GM19397 (cell line): ENCODE measurements around the gene C17orf75.

Experiments
- ATAC-seq: cut with Tn5 transposase; IDR thresholded peaks from one replicate; pipeline ENCODE4 v1.9.1; 2021; ENCODE audit warnings: mild to moderate bottlenecking, moderate library complexity; ENCODE audit not compliant: unreplicated experiment

Gene C17orf75

DNA sequence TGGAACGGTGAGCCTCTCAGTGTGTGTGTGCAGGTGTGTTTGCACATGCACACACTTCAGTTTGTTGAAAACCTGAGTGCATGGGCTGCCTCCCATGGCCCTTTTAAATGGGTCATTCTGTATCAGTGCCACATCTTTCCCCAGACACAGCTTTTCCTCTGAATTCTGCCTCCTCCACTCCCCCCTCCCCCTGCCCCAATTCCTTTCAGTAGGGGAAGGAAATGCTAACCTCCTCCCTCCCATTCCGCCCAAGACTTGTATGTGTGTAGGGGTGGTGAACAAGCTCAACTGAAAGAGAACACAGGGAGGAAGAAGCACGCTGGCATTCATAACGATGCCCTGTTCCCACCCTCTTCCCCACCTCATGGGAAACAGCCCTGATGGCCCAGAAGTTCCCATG lies 34.3 kb downstream of the C17orf75 start:
- no peak for ATAC-seq

DNA sequence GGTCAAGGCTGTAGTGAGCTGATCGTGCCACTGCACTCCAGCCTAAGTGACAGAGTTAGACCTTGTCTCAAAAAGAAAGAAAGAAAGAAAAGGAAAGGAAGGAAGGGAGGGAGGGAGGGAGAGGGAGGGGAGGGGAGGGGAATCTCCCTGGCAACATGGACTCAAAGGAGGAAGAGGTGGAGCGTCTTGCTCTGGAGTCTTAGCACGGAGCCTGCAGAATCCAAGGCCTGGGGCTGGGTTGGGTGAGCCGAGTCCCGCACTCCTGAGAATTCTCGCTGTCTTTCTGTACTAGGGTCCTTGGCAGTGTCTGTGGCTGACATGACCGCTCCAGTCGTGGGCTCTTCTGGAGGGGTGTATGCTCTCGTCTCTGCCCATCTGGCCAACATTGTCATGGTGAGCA lies 36.9 kb downstream of the C17orf75 start:
- ATAC-seq = no peak

DNA sequence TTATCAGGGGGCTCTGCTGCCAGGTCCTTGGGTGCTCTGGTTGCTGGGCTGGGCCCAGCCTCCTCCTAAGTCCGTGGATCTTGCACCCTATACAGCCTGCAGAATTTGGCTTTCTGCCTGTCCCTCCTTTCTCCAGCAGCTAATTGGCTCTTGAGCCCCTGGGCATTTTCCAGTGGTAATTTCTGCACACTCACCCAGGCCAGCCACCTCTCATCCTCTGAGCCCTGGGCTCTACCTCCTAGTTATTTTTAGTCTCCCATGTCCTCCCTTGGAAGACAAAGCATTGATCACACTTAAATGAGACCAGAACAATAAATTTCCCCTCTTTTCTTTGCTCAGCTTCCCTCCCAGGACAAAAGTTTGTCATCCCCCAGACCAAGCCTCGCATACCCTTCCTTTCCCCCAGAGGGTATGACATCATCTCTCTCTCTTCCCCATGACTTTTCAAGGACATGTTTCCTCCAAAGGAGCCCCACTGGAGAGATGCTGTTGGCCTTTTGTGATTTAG lies 38.1 kb downstream of the C17orf75 start:
- no peak for ATAC-seq

DNA sequence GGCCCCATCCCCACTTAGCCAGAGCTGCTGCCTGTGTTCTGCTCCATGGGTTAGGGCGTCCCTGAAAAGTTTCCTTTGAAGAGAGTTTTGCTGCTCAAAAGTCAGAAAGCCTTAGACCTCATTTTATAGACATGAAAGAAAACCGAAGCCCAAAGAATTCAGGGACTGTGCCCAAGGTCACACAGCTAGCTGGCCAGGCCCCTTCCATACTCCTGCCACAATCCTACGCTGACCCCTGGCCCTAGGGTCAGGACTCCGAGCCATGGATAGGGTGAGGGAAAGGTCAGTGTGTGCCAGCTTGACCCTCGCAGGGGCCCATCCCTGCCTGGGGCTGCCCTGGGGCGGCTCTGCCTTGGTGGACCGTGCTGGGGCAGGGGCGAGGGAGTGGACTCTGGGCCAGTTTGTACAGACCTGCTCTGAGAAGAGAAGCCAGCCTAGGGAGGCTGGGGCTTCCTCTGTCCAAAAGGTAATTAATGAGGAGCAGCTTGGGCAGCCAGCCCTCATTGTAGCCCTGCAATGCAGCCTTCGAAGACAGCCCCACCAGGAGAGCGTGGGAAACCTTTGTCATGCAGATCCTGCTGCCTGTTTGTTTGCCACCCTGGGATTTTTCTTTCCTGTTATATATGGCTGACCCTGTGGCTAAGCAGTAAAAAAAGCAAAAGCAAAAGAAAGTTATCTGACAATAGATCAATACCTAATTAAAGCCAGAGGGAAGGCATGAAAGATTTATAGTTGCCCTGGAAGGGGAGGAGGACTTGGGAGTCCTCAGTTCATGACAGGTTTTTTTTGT lies 38.9 kb downstream of the C17orf75 start:
- no peak for ATAC-seq

DNA sequence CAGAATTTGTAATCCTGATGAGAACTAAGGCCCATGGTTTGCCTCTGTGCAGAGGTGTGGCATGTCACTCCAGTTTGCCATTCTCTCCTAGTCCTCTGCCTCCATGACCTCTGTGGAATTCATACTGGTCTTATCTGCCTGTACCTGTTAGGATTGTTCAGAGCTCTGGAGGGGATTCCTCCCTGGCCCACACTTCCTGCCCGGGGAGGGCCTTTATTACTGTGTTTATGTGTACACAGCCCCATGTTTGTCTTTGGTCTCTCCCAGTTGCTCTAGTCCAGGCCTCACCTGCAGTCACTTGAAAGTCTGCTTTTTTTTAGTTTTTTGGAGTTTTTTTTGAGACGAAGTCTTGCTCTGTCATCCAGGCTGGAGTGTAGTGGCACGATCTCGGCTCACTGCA lies 39.9 kb downstream of the C17orf75 start:
- no peak for ATAC-seq

DNA sequence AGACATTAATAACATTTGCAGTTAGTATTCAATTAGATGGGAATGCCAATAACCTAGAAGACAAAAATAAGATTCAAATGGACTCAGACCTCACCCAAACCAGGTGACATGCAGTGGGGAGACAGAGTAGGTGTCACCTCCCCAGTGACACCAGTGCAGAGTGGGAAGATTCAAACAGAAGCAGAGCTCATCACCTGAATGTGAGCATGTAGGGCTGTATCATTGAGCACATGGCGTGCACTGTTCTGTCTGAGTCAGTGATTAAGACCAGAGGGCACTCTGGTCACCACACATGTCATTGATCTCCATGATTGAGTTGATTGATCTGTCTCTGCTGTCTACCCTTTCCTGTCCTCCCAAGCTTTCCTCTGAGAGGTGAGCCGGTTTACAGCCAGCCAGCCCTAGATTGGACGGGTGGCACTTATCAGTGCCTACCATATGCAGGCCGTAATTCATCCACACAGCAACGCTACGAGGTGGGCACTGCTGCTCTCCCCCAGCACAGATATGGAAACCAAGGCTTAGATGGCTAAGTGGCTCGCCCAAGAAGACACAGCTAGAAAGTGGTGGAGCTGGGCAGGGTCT lies 42.3 kb downstream of the C17orf75 start:
- no peak for ATAC-seq

DNA sequence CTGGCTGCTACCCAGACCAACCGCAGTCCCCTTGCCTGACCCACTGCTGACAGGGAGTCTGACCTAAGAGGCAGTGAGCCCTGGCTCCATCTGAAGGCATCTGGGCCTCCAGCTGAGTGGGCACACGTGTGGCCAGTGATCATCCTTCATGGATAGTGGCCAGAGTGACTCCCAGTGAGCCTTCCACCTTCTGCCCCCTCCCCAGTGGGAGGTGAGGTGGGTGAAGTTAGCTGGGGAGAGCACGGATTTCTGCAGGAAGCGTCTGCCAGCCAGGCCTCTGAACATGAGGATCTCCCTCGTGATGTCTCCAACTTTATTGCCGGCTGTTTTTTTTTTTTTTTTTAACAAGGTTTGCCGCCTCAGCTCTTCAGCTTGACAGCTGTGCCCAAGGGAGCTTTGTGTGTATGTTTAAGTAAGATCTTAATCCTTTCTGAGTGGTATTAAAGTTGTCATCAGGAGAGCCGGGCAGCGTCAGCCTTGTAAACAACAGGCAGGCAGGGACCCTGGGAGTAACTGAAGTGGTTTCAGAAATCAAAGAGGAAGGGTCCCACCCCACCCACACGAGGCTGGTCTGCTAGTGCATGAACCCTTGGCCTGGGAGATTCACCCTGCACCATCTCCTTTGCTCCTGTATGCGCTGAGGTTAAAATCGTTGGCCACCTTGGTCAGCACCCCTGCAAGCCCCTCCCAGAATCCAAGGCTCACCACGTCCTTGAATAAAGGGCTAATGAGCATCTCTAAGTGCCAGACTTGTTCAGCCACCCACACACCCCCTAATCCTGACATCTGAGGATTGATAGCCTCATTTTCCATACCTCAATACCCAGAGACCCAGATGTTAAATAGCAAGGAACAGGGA lies 43.0 kb downstream of the C17orf75 start:
- ATAC-seq = no peak

DNA sequence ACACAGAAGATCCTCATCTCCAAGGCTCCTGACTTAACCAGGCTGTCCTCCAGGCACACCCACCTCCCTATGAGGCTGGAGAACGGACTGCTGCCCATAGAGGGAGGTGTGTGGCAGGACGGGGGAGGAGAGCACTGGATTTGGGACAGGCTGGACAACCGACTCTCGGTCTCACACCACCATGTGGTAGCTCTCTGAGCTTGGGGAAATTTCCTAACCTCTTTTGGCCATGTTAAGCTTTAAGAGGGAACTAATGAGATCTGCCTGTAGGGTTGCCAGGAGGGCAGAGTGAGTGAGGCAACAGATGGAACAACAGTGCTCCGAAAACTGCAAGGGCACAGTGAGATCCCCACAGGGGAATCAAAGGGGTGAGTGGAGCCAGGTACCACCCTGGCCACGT lies 43.7 kb downstream of the C17orf75 start:
- no peak for ATAC-seq

DNA sequence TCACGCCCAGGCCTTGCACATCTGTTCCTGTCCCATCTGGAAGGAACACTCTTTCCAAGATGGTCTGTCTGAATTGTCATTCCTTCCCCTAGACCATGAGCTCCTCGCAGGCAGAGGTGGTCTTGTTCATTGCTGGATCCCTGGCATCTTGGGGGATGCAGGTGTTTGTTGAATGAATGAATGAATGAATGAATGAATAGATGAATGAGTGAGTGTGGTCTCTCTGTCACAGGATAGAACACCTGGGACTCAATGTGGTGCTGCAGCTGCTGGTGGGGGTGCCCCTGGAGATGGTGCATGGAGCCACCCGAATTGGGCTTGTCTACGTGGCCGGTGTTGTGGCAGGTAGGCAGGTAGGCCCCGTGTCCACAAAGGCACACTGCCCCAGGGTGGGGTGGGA lies 44.1 kb downstream of the C17orf75 start:
- no peak for ATAC-seq

DNA sequence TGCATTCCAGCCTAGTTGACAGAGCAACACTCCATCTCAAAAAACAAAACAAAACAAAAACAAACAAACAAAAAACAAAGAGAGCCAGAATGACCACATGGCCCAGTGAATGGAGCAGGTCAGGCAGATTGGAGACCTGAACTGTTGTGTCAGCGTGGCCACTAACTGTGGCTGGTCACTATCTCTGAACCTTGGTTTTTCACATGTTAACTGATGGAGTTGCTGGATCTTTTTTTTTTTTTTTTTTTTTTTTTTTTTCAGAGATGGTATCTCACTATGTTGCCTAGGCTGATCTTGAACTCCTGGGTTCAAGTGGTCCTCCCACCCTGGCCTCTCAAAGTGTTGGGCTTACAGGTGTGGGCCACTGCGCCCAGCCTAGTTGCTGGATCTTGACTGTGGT lies 44.5 kb downstream of the C17orf75 start:
- ATAC-seq = no peak

DNA sequence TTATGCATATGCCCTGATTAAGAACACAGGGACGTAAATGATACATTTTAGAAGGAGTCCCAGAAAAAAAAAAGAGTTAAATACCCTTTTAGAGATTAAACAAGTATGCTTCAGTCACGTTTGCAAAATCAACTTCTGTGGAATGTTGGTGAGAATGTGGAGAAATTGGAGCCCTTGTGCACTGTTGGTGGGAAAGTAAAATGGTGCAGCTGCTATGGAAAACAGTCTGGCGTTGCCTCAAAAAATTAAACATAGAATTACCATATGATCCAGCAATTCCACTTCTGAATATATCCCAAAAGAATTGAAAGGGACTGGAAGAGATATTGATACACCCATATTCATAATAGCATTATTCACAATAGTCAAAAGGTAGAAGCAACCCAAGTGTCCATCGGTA lies 49.9 kb downstream of the C17orf75 start:
- ATAC-seq = no peak

DNA sequence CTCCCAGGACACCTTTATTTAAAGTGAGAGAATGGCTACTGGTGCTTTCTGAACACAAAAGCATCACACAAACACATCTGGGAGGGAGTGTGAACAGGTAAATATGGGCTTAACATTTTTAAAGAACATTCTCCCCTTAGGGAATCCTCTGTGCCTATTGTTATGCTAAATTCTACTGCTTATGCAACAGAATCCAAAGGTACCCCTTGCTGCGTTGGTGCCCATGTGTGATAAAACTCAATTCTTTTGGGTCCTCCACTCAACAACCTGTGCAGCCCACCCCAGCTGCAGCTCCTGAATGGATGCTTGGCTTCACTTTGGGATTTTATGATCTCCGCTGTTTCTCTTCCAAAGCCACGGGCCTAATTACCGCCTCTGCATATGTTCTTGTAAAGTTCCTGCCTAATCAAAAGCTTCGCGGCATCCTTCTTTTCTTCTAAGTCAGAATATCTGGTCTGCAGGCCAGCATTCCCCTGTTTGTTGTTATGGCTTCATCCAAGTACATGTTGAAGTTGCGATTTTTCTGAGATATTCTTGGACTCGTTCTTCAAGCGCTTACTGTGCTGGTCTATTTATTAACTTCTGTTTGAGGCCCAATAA lies 52.4 kb downstream of the C17orf75 start:
- no peak for ATAC-seq

DNA sequence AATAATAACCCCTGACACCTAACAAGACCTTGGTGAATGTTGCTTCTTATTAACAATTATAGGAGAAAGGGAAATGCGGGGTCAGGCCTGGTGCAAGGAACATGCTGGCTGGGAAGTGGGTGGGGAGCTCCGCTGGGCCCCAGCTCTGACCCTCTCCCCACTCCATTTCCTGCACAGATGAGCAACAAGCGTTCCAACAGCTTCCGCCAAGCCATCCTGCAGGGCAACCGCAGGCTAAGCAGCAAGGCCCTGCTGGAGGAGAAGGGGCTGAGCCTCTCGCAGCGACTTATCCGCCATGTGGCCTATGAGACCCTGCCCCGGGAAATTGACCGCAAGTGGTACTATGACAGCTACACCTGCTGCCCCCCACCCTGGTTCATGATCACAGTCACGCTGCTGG lies 53.4 kb downstream of the C17orf75 start:
- ATAC-seq = no peak

DNA sequence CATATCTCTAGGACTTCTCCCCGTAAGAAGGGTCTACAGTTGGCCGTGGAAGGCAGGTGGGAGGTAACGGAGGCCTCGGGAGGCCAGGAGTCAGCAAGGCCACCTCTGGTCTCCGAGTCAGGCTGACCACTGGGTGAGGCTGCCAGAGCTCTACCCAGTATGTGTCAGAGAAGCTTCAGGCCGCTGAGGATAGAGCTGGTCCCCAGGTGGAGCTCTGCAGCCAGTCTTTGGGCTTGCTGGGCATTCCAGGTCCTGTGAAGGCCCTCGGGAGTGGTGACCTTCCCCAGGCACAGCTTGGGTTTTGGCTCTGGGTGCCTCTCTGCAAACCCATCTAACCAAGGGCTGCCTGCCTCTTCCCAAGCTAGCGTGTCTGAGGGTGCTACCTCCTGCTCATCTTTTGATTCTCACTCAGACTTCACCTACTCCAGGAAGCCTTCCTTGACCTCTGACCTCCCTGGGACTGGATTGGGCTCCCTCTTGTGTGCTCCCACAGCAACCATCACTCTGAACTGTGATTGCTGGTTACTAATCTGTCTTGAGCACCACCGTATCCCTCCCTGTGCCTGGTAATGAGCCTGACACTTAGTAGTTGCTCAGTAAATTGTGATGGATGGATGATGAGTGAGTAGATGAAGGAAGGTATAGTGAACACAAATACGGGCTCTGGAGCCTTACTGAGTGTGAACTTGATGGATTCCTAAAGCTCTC lies 54.0 kb downstream of the C17orf75 start:
- no peak for ATAC-seq

DNA sequence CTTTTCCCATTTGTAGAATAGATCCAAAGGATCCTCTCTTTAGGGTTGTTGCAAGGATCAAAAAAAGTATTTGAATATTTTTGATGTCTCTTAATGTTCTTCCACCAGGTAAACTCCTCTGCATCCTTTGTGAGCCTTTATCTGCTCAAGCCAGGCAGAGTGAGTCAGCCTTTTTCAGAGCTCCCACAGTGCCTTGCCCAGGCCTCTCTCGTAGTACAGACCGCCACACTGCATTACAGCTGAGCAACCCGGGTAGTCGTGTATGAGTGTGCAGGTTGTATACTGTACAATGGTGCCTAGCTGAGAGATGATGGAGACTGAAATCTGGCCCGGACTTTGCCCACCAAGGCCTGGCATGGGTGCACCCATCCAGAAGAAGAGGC lies 55.5 kb downstream of the C17orf75 start:
- ATAC-seq = no peak

DNA sequence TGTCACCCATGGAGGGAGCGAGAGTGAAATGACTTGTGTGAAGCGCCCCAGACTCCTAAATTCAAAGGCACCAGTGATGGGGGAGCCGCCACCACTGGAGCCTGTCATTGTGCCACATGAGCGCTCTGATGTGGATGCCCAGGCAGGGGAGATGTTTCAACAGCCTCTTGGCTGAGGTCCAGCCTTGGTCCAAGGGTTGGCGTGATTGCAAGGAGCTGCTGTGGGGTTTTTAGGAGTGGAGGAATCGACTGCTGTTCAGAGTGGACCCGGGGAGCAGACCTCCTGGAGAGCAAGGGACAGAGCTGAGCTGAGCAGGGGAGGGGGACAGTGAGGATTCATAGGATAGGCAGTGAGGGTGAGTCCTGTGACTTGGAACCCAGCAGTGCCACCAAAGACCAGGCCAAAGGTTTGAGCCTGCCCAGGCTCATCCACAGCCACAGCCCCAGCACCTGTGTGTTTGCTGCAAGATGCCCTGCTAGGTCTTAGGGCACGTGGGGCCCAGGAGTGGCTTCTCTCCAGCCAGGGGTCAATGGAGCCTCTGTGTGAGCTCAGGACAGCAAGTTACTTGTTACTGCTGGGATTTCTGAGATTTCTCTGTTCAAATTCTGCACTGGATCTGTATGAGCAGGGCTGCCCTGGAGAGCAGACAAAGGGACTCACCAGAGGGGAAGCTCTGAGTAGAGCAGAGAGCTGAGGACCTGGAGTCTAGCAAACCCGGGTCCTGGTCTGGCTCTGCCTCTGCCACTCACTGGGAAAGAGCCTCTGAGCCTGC lies 56.0 kb downstream of the C17orf75 start:
- ATAC-seq = no peak

DNA sequence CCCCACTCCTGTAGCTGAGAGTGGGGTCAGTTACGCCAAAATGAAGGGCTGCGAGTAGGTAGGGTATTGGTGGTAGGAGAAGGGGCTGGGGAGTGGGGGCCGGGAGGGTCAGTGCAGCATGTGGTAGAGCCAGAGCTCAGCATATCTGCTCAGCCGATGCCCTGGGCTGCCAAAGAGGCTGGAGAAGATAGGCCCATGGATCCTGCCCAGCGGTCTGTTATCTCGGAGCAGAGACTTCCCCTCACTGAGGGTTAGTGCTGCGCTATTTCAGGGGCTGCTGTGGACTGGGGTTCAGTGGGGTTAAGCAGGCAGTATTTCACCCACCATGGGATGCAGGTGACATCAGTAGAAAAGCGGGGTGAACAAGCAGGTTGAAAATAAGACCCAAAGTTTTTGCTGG lies 56.7 kb downstream of the C17orf75 start:
- no peak for ATAC-seq

DNA sequence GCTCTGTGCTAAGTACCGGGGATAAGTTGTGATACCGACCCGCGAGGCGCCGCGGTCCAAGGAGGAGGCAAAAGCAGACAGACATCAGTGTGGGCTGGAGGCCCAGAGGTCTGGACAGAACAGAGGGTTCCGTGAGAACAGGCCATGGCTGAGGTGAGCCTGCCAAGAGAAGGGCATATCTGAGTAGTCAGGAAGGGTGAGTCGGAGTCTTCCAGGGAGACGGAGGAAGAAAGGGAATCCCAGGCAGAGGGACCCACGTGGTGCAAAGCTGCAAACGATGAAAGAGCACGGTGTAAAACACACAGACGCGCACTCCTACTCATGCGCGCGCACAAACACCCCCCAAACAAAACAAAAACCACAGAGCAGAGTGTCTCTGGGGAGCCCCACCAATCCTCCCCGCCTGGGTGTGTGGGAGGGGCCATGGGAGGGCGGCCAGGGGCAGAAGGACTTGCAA lies 58.2 kb downstream of the C17orf75 start:
- ATAC-seq = no peak

DNA sequence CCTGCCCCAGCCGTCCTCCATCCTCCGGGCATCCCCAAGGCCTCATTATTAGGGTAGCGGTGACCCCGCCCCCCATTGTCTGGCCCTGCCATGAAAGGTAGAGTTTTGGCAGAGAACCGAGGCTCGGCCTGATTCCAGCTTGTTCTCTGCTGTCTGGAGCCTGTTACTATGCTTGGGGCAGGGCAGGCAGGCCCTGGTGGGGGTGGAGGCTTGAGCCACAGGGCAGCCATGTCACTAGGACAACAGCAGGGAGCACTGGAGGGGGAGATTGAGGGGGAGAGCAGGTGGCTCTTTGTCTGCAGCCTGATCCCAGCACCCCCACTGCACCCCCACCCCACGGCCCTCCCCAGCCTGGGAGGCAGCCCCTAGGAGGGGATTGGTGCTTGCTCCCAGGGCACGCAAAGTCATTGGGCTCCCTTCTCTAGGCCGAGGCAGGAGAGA lies 60.9 kb downstream of the C17orf75 start:
- ATAC-seq = no peak
